Measurements from ENCODE around the gene NARS2.

GRCh38 chr11:78587446-78587845, 12.8 kb upstream of the NARS2 start:
- TF ChIP-seq ZBTB7A (IDR thresholded peaks at IDR 0.05; ENCODE audit: borderline replicate concordance, control insufficient read depth, low read depth, low read length) = no peak
- TF ChIP-seq CTCF (IDR thresholded peaks at IDR 0.05 in 2 of 3, conservative IDR thresholded peaks at IDR 0.05 in 1 of 3; ENCODE audit: insufficient read depth in 2 of 3, low read depth in 1 of 3, low read length in 3 of 3) = no peak

Measured in K562 (cell line).